Adrenal gland (tissue), 12 donors: Measurements from ENCODE around the gene GALNT11. TPM values are rescaled to one million over a fixed set of nuclear protein-coding genes. Genes with fewer than 3 reads are reported as not detected.
A peak's percentile ranks its signal among the peaks of the same experiment; 100 is the strongest.

ENCODE experiments used
- DNase-seq, 7 donors: peaks; one replicate each; pipeline ENCODE4 v3.0.0-alpha.2; 2019 to 2020
- H3K27ac ChIP-seq, 5 donors: fragments of 200-600 bp; sonication (generic) in 4 of 5; 1 replicate in 3 of 5; 2 replicates in 2 of 5; pipeline versions ENCODE4 v1.5.1 to v1.8.0; 2016 to 2020; ENCODE audit warnings: mild to moderate bottlenecking in 1 of 5
- H3K27me3 ChIP-seq: fragments of 200-600 bp; 2 replicates; pipeline ENCODE4 v1.8.0; 2021
- H3K36me3 ChIP-seq, 2 donors: fragments of 200-600 bp; replicated peaks in 1 of 2; 1 replicate in 1 of 2; 2 replicates in 1 of 2; pipeline versions ENCODE4 v1.5.1 to v1.8.0; 2018 to 2022
- H3K4me1 ChIP-seq, 2 donors: fragments of 200-600 bp; replicated peaks in 1 of 2; 1 replicate in 1 of 2; 2 replicates in 1 of 2; pipeline versions ENCODE4 v1.5.1 to v1.8.0; 2018 to 2021
- H3K4me3 ChIP-seq, 4 donors: fragments of 200-600 bp; sonication (generic) in 3 of 4; one replicate each; pipeline ENCODE4 v1.5.1; 2016 to 2018
- H3K9me3 ChIP-seq, 3 donors: fragments of 200-600 bp; sonication (generic) in 1 of 3; replicated peaks in 1 of 3; 1 replicate in 2 of 3; 2 replicates in 1 of 3; pipeline versions ENCODE4 v1.5.1 to v1.8.0; 2016 to 2021
- POLR2A ChIP-seq, 2 donors: fragments of 450-650 bp; IDR thresholded peaks; one replicate each; pipeline ENCODE4 v1.6.1; 2017; ENCODE audit warnings: antibody characterized with exemption in 2 of 2, mild to moderate bottlenecking in 2 of 2, moderate library complexity in 1 of 2
- WGBS, 4 donors: extraction: QIAGEN DNeasy Blood & Tissue Kit in 2 of 4; methylation state at CpG; one replicate each; pipeline versions ENCODE4 v1.1.5 to v1.1.7; 2013 to 2017; 5-methylcytosine and 5-hydroxymethylcytosine counted together
- intact Hi-C, 2 donors: fragments of 100-400 bp; cut with DNase I; formaldehyde crosslinking; loops; one replicate each; pipeline versions ENCODE4 v1.14.1 to v1.15.0; 2022 to 2023
- polyA plus RNA-seq, 3 donors: library from polyadenylated mRNA; stranded (reverse); fragments of 200-250 nt in 2 of 3; fragments of 350-450 nt in 1 of 3; fragmentation: Illumina TruSeq in 1 of 3; extraction: RNeasy Lipid Tissue Mini Kit (QIAGEN cat#74804) in 1 of 3; gene quantifications; one replicate each; pipeline ENCODE4 v1.2.3, GENCODE V29; 2013 to 2014
- total RNA-seq, 9 donors: library from RNA; depleted of rRNA in 4 of 9; stranded (reverse); fragments of >200 nt in 4 of 9; fragments of 120-200 nt in 1 of 9; fragmentation: NEBNext Ultra II Directional in 1 of 9; extraction: Animal tissue kit (Norgen Biotek cat#: 25700) in 1 of 9; gene quantifications; one replicate each; pipeline versions ENCODE4 v1.1.0 to v1.2.4, GENCODE V29; 2013 to 2023
- TF ChIP-seq, protein P1 (sequence below), 6 experiments: fragments of 450-650 bp in 4 of 6; fragments of 200-600 bp in 2 of 6; sonication (generic) in 1 of 6; IDR thresholded peaks; 1 replicate in 5 of 6; 2 replicates in 1 of 6; pipeline versions ENCODE4 v1.5.1 to v1.8.0; 2016 to 2021; ENCODE audit warnings: antibody characterized with exemption in 6 of 6, mild to moderate bottlenecking in 2 of 6, moderate library complexity in 1 of 6
- donor health status: healthy with polysubstance abuse.
- donor health status: Bipolar disorder and iron deficiency.
- donor health status: DM: yes; HTN: yes; CAD: no.
- donor health status: DM: no; HTN: no; CAD: no.
- donor health status: DM: no; HTN: no; CAD: no.
- donor health status: DM: yes; HTN: yes; CAD: no.

GALNT11 gene
- total and polyA plus RNA-seq, 12 donors, result 23.2 to 51.3 (median 38.5) TPM

DNA sequence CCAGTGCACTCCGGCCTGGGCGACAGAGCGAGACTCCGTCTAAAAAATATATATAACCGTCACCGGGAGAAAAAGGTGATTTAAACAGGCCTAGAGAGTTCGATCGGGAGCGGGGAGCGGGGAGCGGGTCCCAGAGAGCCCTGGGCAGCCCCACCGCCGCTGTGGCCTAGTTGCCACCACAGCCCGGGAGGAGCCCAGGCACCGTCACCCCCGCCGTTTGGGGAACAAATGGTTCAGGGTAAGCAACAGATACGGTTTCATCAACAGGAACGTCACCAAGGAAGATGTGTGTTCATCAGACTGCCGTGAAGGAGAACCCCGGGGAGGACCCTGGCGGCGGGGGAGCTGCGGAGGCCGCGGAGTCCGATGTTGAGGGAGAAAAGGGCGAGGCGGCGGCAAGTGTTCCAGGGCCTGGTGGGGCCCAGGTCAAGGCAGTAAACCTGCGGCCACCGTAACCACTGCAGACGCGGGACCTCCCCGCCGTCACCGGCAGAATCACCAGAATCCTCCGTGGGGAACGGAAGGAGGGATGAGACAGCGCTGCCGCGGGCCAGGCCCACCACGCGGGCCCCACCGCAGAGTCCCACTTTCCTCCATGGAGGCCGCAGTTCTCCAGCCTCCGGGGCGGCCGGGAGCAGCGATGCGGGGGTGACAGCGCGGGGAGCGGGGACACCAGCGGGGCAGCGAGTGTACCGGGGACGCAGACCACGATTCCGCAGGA is 103.4 kb downstream of the GALNT11 start:
- Histone ChIP-seq H3K9me3 (no peaks in the 10 kb centered on the region), H3K4me1 (no peaks in the 10 kb centered on the region), H3K27ac (no peak overlapping the region), H3K27me3 (no peaks in the 10 kb centered on the region), H3K4me3 (no peak overlapping the region), H3K36me3 (peaks cover 0 to 34% of the 10 kb centered on the region in 2 donors)
- no peak for DNase-seq
- 97 to 98% (median 98%) methylated on average over 39 to 60 of the region's 60 CpGs for WGBS, 4 donors
- intact Hi-C loops, result no loop called here
- TF ChIP-seq, protein P1, sequence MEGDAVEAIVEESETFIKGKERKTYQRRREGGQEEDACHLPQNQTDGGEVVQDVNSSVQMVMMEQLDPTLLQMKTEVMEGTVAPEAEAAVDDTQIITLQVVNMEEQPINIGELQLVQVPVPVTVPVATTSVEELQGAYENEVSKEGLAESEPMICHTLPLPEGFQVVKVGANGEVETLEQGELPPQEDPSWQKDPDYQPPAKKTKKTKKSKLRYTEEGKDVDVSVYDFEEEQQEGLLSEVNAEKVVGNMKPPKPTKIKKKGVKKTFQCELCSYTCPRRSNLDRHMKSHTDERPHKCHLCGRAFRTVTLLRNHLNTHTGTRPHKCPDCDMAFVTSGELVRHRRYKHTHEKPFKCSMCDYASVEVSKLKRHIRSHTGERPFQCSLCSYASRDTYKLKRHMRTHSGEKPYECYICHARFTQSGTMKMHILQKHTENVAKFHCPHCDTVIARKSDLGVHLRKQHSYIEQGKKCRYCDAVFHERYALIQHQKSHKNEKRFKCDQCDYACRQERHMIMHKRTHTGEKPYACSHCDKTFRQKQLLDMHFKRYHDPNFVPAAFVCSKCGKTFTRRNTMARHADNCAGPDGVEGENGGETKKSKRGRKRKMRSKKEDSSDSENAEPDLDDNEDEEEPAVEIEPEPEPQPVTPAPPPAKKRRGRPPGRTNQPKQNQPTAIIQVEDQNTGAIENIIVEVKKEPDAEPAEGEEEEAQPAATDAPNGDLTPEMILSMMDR (IDR thresholded peaks at IDR 0.05), result no peak
- no peak for TF ChIP-seq POLR2A (IDR thresholded peaks at IDR 0.05)

DNA sequence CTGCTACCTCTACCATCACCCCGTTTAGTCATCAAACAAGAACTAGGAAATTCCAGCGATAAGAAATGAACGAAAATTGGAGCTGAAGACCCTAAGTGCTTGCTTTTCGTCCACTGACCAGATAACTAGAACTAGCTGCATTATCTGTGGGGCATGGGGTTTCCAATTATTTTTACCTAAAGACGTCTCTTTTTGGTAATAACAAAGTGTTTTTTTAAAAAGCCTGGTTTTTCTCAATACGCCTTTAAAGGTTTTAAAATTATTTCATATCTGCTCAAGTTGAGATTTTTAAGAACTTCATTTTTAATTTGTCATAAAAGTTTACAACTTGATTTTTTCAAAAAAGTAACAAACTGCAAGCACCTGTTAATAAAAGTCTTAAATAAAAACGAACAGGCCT is 104.2 kb downstream of the GALNT11 start:
- intact Hi-C loops, result no loop called here
- Histone ChIP-seq H3K4me1 (no peaks in the 10 kb centered on the region), H3K4me3 (no peak overlapping the region), H3K9me3 (no peaks in the 10 kb centered on the region), H3K27ac (no peak overlapping the region), H3K27me3 (no peaks in the 10 kb centered on the region), H3K36me3 (peaks cover 0 to 27% of the 10 kb centered on the region in 2 donors)
- no peak for DNase-seq
- TF ChIP-seq, protein P1 (IDR thresholded peaks at IDR 0.05), result no peak
- no peak for TF ChIP-seq POLR2A (IDR thresholded peaks at IDR 0.05)
- WGBS, 4 donors, result 95 to 96% (median 96%) methylated on average over 7 of the region's 7 CpGs

DNA sequence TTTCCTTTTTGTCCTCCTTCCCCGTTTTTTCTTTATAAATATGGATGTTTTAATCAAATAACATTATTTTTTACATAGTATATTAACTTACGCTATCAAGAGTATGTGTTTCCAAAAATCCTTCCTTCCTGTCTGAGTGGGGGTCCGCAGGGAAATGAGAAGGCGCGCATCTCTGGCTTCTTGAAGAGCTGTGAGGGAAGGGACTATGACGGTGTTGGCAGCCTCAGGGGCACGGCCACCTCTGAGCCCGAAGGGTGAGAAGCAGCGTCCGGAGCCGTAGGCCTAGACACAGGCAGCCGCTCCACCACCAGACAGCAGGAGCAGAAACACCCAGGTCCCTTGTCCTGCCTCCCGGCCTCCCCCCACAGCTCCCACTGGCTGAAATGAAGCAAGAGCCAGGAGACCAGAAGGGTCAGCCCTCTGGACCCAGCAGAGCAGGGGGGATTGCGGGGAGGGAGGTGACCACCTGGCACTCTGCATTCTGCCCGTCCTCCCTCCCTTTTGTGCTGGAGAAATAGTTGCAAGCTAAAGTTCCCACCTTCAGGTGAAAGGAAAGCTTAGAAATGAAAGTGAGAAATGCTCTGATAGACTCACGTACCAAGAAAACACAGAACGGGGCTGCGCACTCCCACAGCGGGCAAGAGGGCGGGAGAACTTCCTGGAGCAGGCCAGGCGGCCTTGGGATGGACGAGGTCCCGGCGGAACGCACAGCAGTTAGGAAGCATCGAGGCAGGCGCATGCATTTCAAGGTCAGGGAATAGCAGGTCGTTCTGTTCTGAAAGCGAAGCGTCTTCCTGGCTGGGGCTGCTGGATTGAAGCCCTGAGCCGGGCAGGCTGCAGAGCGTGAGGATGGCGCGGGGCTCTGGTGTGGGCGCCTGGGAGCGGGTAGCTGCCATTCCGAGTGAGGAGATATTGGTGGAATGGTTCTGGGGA is 105.5 kb downstream of the GALNT11 start:
- Histone ChIP-seq H3K9me3 (no peaks in the 10 kb centered on the region), H3K4me1 (no peaks in the 10 kb centered on the region), H3K27ac (no peak overlapping the region), H3K4me3 (no peak overlapping the region), H3K27me3 (no peaks in the 10 kb centered on the region), H3K36me3 (peaks cover 0 to 27% of the 10 kb centered on the region in 2 donors)
- TF ChIP-seq, protein P1 (IDR thresholded peaks at IDR 0.05), result no peak
- no peak for TF ChIP-seq POLR2A (IDR thresholded peaks at IDR 0.05)
- DNase-seq, result peak in 1 of 7 donors; percentile 14
- 85 to 92% (median 88%) methylated on average over 35 to 37 of the region's 37 CpGs for WGBS, 4 donors
- intact Hi-C loops, result no loop called here

DNA sequence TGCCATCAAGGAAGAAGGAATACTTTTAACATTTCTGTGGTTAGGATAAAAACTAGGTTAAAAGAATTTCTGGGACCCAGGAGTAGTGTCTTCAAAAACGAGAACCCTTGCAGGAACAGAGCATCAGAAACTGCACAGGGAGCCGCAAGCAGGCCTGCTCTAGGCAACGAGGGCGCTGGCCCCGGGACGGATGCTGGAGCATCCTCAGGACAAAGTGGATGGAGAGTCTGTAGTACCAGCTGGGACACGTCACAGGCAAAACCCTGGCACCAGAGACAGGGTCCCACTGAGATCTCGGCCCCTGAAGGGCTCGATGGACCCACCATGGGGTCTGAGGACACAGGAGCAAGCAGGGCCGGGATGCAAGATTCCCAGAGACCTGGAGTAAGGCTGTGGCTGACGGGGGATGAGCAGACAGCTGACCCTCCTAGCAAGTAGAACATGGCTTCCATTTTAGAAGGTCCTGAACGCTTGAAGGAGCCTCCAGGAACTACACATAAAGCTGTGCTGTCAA is 106.6 kb downstream of the GALNT11 start:
- no peak for DNase-seq
- Histone ChIP-seq H3K27me3 (no peaks in the 10 kb centered on the region), H3K27ac (no peak overlapping the region), H3K4me3 (no peak overlapping the region), H3K36me3 (peaks cover 0 to 27% of the 10 kb centered on the region in 2 donors), H3K9me3 (no peaks in the 10 kb centered on the region), H3K4me1 (no peaks in the 10 kb centered on the region)
- 93 to 97% (median 96%) methylated on average over 8 to 12 of the region's 12 CpGs for WGBS, 4 donors
- TF ChIP-seq POLR2A (IDR thresholded peaks at IDR 0.05), result no peak
- intact Hi-C loops, result no loop called here
